DND-41 (cell line): ENCODE results near the gene FIZ1.
"Not testable (repeated sequence)": the region's sequence is repeated elsewhere in the genome, so short reads cannot be mapped to it uniquely, and the experiment has no call there.

ENCODE experiments used
- ATAC-seq: fragments of 200-7000 bp; cut with Tn5 transposase; 3 replicates; pipeline ENCODE4 v1.9.1; 2021; ENCODE audit warnings: low read depth; ENCODE audit not compliant: insufficient read depth
- DNase-seq: peaks from one replicate; pipeline ENCODE4 v3.0.0-alpha.2; 2020
- H2AFZ ChIP-seq: 2 replicates; pipeline ENCODE4 v1.6.0; 2012; ENCODE audit warnings: low read depth, low read length
- H3K27ac ChIP-seq: 2 replicates; pipeline ENCODE4 v1.5.1; 2012; ENCODE audit warnings: low read length, inconsistent platforms
- H3K27me3 ChIP-seq: fragments of 200-600 bp; sonication (generic); 2 replicates; pipeline ENCODE4 v1.6.0; 2012; ENCODE audit warnings: low read length, mild to moderate bottlenecking, inconsistent platforms; ENCODE audit not compliant: insufficient read depth, poor library complexity
- H3K36me3 ChIP-seq: 2 replicates; pipeline ENCODE4 v1.5.1; 2012; ENCODE audit warnings: low read length, inconsistent platforms; ENCODE audit not compliant: insufficient read depth
- H3K4me1 ChIP-seq: 2 replicates; pipeline ENCODE4 v1.5.1; 2012; ENCODE audit warnings: mild to moderate bottlenecking, low read length; ENCODE audit not compliant: insufficient read depth
- H3K4me2 ChIP-seq: 2 replicates; pipeline ENCODE4 v1.6.0; 2012; ENCODE audit warnings: mild to moderate bottlenecking, moderate library complexity, low read length, inconsistent platforms; ENCODE audit not compliant: insufficient read depth
- H3K4me3 ChIP-seq, 2 experiments: fragments of 200-600 bp in 1 of 2; shearing (Covaris generic) in 1 of 2; 2 replicates each; pipeline ENCODE4 v1.5.1; 2012 to 2016; ENCODE audit warnings: inconsistent platforms in 2 of 2, low read length in 2 of 2, mild to moderate bottlenecking in 2 of 2, low read depth in 1 of 2, moderate library complexity in 1 of 2
- H3K79me2 ChIP-seq: 2 replicates; pipeline ENCODE4 v1.6.0; 2012; ENCODE audit warnings: low read length, inconsistent platforms; ENCODE audit not compliant: insufficient read depth
- H3K9ac ChIP-seq: 2 replicates; pipeline ENCODE4 v1.6.0; 2012; ENCODE audit warnings: low read depth, mild to moderate bottlenecking, inconsistent platforms, low read length, moderate library complexity
- H3K9me3 ChIP-seq: 2 replicates; pipeline ENCODE4 v1.5.1; 2012; ENCODE audit warnings: low read length, moderate library complexity, mild to moderate bottlenecking, inconsistent platforms; ENCODE audit not compliant: insufficient read depth, severe bottlenecking
- H4K20me1 ChIP-seq: 2 replicates; pipeline ENCODE4 v1.6.0; 2012; ENCODE audit warnings: low read length; ENCODE audit not compliant: insufficient read depth
- CTCF ChIP-seq: IDR thresholded peaks from 2 replicates; pipeline ENCODE4 v1.5.1; 2012; ENCODE audit warnings: borderline replicate concordance, low read length, moderate library complexity, mild to moderate bottlenecking; ENCODE audit not compliant: poor library complexity, severe bottlenecking; ENCODE audit errors: extremely low read depth
- EZH2 ChIP-seq: IDR thresholded peaks from 3 replicates; pipeline ENCODE4 v1.6.1; 2012; ENCODE audit warnings: borderline replicate concordance, low read depth, mild to moderate bottlenecking, moderate library complexity, low read length, inconsistent platforms; ENCODE audit not compliant: severe bottlenecking

FIZ1 gene

DNA sequence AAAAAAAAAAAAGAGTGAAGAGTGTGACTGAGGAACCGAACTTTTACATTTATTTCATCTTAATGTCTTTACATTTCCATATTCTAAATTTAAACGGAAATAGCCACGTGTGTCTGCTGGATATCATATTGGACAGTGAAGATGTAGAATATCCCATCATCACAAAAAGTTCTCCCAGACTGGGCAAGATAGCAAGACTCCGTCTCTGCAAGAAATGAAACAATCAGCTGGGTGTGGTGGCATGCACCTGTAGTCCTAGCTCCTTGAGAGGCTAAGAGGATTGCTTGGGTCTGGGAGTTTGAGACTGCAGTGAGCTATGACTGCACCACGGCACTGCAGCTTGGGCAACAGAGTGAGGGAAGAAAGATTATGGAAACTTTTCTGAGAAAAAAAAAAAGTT lies 22.6 kb downstream of the FIZ1 start:
- ATAC-seq: no peak

GRCh38 chr19:55573929-55574328 lies 25.4 kb downstream of the FIZ1 start:
- H4K20me1 ChIP-seq, H2AFZ ChIP-seq, H3K4me3 ChIP-seq, H3K9ac ChIP-seq, H3K9me3 ChIP-seq, H3K4me1 ChIP-seq, H3K27ac ChIP-seq, H3K79me2 ChIP-seq, H3K4me2 ChIP-seq, ATAC-seq, DNase-seq, H3K27me3 ChIP-seq: not testable (repeated sequence)
- peaks cover 12% of the 10 kb centered on the region for H3K36me3 ChIP-seq

More for the DNA sequence above, 22.6 kb downstream of the FIZ1 start:
- Histone ChIP-seq H3K27me3 (no peaks in the 10 kb centered on the region), H3K9me3 (no peaks in the 10 kb centered on the region), H3K79me2 (peaks cover 23% of the 10 kb centered on the region), H3K9ac (no peak overlapping the region), H2AFZ (no peak overlapping the region), H3K4me3 (no peak overlapping the region), H3K27ac (no peak overlapping the region), H3K4me1 (peaks cover 18% of the 10 kb centered on the region), H3K36me3 (peaks cover 12% of the 10 kb centered on the region), H3K4me2 (no peak overlapping the region), H4K20me1 (no peaks in the 10 kb centered on the region)
- DNase-seq: no peak
- TF ChIP-seq EZH2 (no peak), CTCF (no peak)

GRCh38 chr19:55569477-55569876 lies 29.8 kb downstream of the FIZ1 start:
- not testable (repeated sequence) for H2AFZ ChIP-seq, DNase-seq, H3K9me3 ChIP-seq, ATAC-seq, H4K20me1 ChIP-seq, H3K36me3 ChIP-seq, H3K79me2 ChIP-seq, H3K4me1 ChIP-seq, H3K9ac ChIP-seq, H3K27me3 ChIP-seq, H3K27ac ChIP-seq, H3K4me3 ChIP-seq, H3K4me2 ChIP-seq

DNA sequence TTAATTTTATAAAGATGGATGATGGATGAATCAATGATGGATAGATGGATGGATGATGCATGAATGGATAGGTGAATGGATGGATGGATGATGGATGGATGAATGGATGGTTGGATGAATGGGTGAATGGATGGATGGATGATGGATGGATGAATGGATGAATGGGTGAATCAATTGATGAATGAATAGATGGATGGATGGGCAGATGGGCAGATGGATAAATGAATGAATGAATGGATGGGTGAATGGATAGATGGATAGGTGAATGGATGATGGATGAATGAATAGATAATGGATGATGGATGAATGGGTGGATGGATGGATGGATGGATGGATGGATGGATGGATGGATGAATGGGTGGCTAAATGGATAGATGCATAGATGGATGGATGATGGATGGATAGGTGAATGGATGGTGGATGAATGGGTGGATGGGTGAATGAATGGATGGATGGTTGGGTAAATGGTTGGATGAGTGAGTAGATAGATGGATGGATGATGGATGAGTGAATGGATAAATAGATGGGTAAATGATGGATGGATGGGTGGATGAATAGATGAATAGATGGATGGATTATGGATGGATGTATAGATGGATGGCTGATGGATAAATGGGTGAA lies 31.5 kb downstream of the FIZ1 start:
- Histone ChIP-seq H3K27me3 (no peaks in the 10 kb centered on the region), H3K4me1 (no peaks in the 10 kb centered on the region), H3K79me2 (no peaks in the 10 kb centered on the region), H3K27ac (no peak overlapping the region), H3K9ac (no peak overlapping the region), H4K20me1 (no peaks in the 10 kb centered on the region), H3K4me3 (no peak overlapping the region), H3K36me3 (no peaks in the 10 kb centered on the region), H2AFZ (no peak overlapping the region), H3K4me2 (no peak overlapping the region), H3K9me3 (no peaks in the 10 kb centered on the region)
- ATAC-seq (no peak), DNase-seq (no peak)
- no peak for TF ChIP-seq CTCF
- TF ChIP-seq EZH2: no peak
